ENCODE data around the gene RGS11. TPM values are rescaled to one million over a fixed set of nuclear protein-coding genes. Genes with fewer than 3 reads are reported as not detected.

The RGS11 gene
- total RNA-seq, 1 experiment from 2014 or later = 2.9 TPM

GRCh38 chr16:314351-314750 lies 38.6 kb upstream of the RGS11 start:
- H3K36me3 Mint-ChIP-seq (ENCODE audit: insufficient read depth in 1 of 3, low read depth in 3 of 3) = peaks cover 10 to 45% (median 33%) of the 10 kb centered on the region in 3 experiments; a peak in 6 of 7 replicates
- Histone ChIP-seq H3K79me2 (ENCODE audit: insufficient read depth, low read length) (peaks cover 3% of the 10 kb centered on the region; the same call in 1 of the 2 replicates), H2BK20ac (ENCODE audit: low read depth, low read length, poor library complexity, severe bottlenecking) (no peak overlapping the region), H3K79me1 (ENCODE audit: insufficient read depth, low read depth, low read length, poor library complexity, severe bottlenecking) (no peaks in the 10 kb centered on the region), H4K20me1 (ENCODE audit: control insufficient read depth, insufficient read depth, insufficient read length) (no peaks in the 10 kb centered on the region), H2AFZ (ENCODE audit: low read length) (no peak overlapping the region), H2BK15ac (ENCODE audit: low read depth, low read length) (no peak overlapping the region), H2BK120ac (ENCODE audit: low read depth, low read length, poor library complexity, severe bottlenecking) (no peak overlapping the region), H3K23me2 (ENCODE audit: insufficient read length, low read depth, low read length, poor library complexity, severe bottlenecking) (no peaks in the 10 kb centered on the region), H3K9ac (ENCODE audit: extremely low read depth, insufficient read length, low read length) (no peak overlapping the region), H3K4me1 (ENCODE audit: insufficient read depth, low read length) (no peaks in the 10 kb centered on the region; the same call in 1 of the 2 replicates), H4K5ac (ENCODE audit: insufficient read length, low read depth, low read length) (no peak overlapping the region), H4K8ac (replicated peaks; ENCODE audit: insufficient read length, low read depth, low read length) (no peak overlapping the region), H4K91ac (ENCODE audit: insufficient read length, low read depth, low read length) (no peak overlapping the region), H2BK12ac (ENCODE audit: insufficient read length, low read depth, low read length) (no peak overlapping the region), H3K27me3 (ENCODE audit: insufficient read depth, low read length) (no peaks in the 10 kb centered on the region), H3K4me2 (ENCODE audit: insufficient read depth, insufficient read length, low read length) (no peak overlapping the region), H3K56ac (ENCODE audit: insufficient read length, low read depth, low read length) (no peak overlapping the region), H3T11ph (ENCODE audit: low read length) (no peak overlapping the region), H3K4ac (ENCODE audit: low read depth, low read length) (no peak overlapping the region), H3K27ac (ENCODE audit: insufficient read length, low read depth, low read length) (no peak overlapping the region), H2BK5ac (ENCODE audit: insufficient read length, low read length) (no peak overlapping the region), H3K14ac (ENCODE audit: insufficient read depth, low read length) (no peak overlapping the region; the same call in 1 of the 2 replicates), H3K23ac (ENCODE audit: insufficient read length, low read depth, low read length) (no peak overlapping the region), H2AK5ac (ENCODE audit: insufficient read length, low read length) (no peak overlapping the region), H3K18ac (ENCODE audit: insufficient read length, low read depth, low read length) (no peak overlapping the region), H3K9me3 (ENCODE audit: control insufficient read depth, low read depth, low read length) (no peaks in the 10 kb centered on the region)
- H3K4me3 Mint-ChIP-seq = no peak overlapping the region
- DNase-seq = no peak
- no peaks in the 10 kb centered on the region for H3K27me3 Mint-ChIP-seq (ENCODE audit: low read depth)
- H3K27ac Mint-ChIP-seq = no peak overlapping the region
- H3K9me3 Mint-ChIP-seq = no peaks in the 10 kb centered on the region
- no CpG with 5 or more reads among the region's 16 CpGs for WGBS (ENCODE audit: extremely low coverage, insufficient read length, low lambda C conversion rate)
- peaks cover 14 to 15% of the 10 kb centered on the region in 2 experiments for H3K4me1 Mint-ChIP-seq
- no peak for TF ChIP-seq CTCF (conservative IDR thresholded peaks at IDR 0.05)
